GM12878 (cell line): ENCODE results near the gene OTOS.

Experiments
- CEBPB ChIP-seq, 2 experiments: fragments of 150-350 bp in 1 of 2; IDR thresholded peaks; 2 replicates each; pipeline ENCODE4 v1.6.1; 2012 to 2014; ENCODE audit warnings: low read depth in 2 of 2, low read length in 2 of 2, borderline replicate concordance in 1 of 2, inconsistent platforms in 1 of 2
- CHD2 ChIP-seq: IDR thresholded peaks from 2 replicates; pipeline ENCODE4 v1.6.1; 2011; ENCODE audit warnings: low read depth, low read length, improper control_type of control experiment, borderline replicate concordance
- CHD4 ChIP-seq: fragments of 200-600 bp; sonication (generic); IDR thresholded peaks from 2 replicates; pipeline ENCODE4 v1.6.1; 2016; ENCODE audit warnings: mild to moderate bottlenecking
- CTCF ChIP-seq, 3 experiments: IDR thresholded peaks in 2 of 3; conservative IDR thresholded peaks in 1 of 3; 2 replicates each; pipeline ENCODE4 v1.5.1; 2011; ENCODE audit warnings: low read depth in 3 of 3, low read length in 3 of 3, mild to moderate bottlenecking in 3 of 3, control low read depth in 2 of 3, moderate library complexity in 2 of 3, inconsistent platforms in 1 of 3, mixed read lengths in 1 of 3; ENCODE audit not compliant: control insufficient read depth in 2 of 3, insufficient read depth in 1 of 3; ENCODE audit errors: extremely low read depth in 1 of 3
- EED ChIP-seq: sonication (generic); IDR thresholded peaks from 2 replicates; pipeline ENCODE4 v1.6.1; 2016; ENCODE audit warnings: antibody characterized with exemption, low read depth
- FOXK2 ChIP-seq: fragments of 450-650 bp; IDR thresholded peaks from 2 replicates; pipeline ENCODE4 v1.6.1; 2017; ENCODE audit warnings: mild to moderate bottlenecking, moderate library complexity
- LARP7 ChIP-seq: fragments of 450-650 bp; IDR thresholded peaks from 2 replicates; pipeline ENCODE4 v1.6.1; 2017; ENCODE audit warnings: mild to moderate bottlenecking
- MEF2A ChIP-seq: IDR thresholded peaks from 2 replicates; pipeline ENCODE4 v1.6.1; 2011; ENCODE audit warnings: low read depth, mild to moderate bottlenecking, low read length, moderate library complexity; ENCODE audit not compliant: insufficient read depth
- MTA3 ChIP-seq: IDR thresholded peaks from 2 replicates; pipeline ENCODE4 v1.6.1; 2012; ENCODE audit warnings: low read length, inconsistent platforms, borderline replicate concordance
- NR2C1 ChIP-seq: fragments of 450-650 bp; IDR thresholded peaks from 2 replicates; pipeline ENCODE4 v1.6.1; 2017; ENCODE audit warnings: antibody characterized with exemption, mild to moderate bottlenecking, moderate library complexity
- POLR2A ChIP-seq: IDR thresholded peaks from 2 replicates; pipeline ENCODE4 v1.6.1; 2011; ENCODE audit warnings: low read depth, mild to moderate bottlenecking, low read length
- POLR2AphosphoS5 ChIP-seq: IDR thresholded peaks from 2 replicates; pipeline ENCODE4 v1.6.1; 2011; ENCODE audit warnings: mild to moderate bottlenecking, low read length, inconsistent platforms
- STAT1 ChIP-seq: fragments of 450-650 bp; conservative IDR thresholded peaks from 2 replicates; pipeline ENCODE4 v1.6.1; 2014; ENCODE audit warnings: antibody characterized with exemption, mild to moderate bottlenecking
- ZSCAN29 ChIP-seq: fragments of 450-650 bp; IDR thresholded peaks from 2 replicates; pipeline ENCODE4 v1.6.1; 2017; ENCODE audit warnings: mild to moderate bottlenecking, moderate library complexity

DNA sequence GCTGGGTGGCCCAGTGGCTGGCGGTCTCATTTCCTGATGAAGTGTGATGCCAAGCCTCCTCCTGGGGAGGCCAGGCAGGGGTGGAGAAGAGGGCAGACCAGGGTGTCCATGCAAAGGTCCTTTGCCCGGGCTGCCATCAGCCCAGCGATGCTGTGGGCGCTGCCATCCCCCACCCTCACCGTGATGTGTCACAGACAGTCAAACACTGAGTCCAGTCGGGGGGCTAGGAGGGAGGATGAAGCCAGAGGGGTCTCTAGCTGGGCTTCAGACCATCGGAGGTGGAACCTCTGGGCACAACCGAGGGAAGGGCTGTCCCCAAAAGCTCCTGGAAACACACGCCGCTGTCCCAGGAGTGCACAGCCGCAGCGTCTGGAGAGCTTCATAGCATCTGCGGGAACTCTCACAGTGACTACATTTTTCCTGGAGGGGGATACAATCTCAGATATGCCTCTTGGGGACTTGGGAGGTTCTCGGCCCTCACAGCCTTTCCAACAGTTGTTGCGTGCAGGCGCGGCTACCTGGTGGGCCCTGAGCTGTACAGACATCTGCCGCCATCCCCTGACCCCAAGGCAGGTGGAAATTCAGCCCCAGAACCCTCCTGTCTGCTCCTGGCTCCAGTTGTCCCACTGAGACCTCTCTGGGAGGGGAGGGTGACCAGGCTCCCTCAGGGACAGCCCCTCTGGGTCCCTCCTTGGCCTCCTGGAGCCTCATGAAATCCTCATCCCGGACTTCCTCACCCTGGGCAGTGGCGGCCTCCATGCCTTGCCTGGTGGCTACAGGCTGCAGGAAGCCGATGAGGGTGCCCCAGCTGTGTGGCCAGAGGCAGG lies 26.5 kb upstream of the OTOS start:
- no peak for TF ChIP-seq CEBPB (IDR thresholded peaks at IDR 0.05; ENCODE audit: borderline replicate concordance in 1 of 2, low read depth in 2 of 2, low read length in 2 of 2)
- no peak for TF ChIP-seq CTCF (IDR thresholded peaks at IDR 0.05 in 2 of 3, conservative IDR thresholded peaks at IDR 0.05 in 1 of 3; ENCODE audit: control insufficient read depth in 2 of 3, extremely low read depth in 1 of 3, insufficient read depth in 1 of 3, low read depth in 3 of 3, low read length in 3 of 3)
- TF ChIP-seq CHD2, result no peak
- TF ChIP-seq ZSCAN29, result no peak
- TF ChIP-seq POLR2AphosphoS5, result no peak
- TF ChIP-seq EED, result no peak
- TF ChIP-seq MEF2A, result no peak
- no peak for TF ChIP-seq FOXK2
- TF ChIP-seq CHD4, result no peak
- no peak for TF ChIP-seq MTA3
- no peak for TF ChIP-seq STAT1
- TF ChIP-seq POLR2A, result no peak
- no peak for TF ChIP-seq LARP7
- TF ChIP-seq NR2C1, result no peak
